ENCODE results near the gene CFAP61.

- TF ChIP-seq NUFIP1 (IDR thresholded peaks at IDR 0.05; ENCODE audit: partially characterized antibody), result no peak
- TF ChIP-seq MTA1 (IDR thresholded peaks at IDR 0.05; ENCODE audit: borderline replicate concordance), result no peak
- no peak for TF ChIP-seq EZH2 (IDR thresholded peaks at IDR 0.05; ENCODE audit: borderline replicate concordance, low read depth, low read length)
- TF ChIP-seq MAZ (CRISPR knock-in tag; conservative IDR thresholded peaks at IDR 0.05 in 1 of 2, IDR thresholded peaks at IDR 0.05 in 1 of 2), result no peak
- no peak for TF ChIP-seq CREB5 (CRISPR knock-in tag; IDR thresholded peaks at IDR 0.05)
- TF ChIP-seq, protein P1, sequence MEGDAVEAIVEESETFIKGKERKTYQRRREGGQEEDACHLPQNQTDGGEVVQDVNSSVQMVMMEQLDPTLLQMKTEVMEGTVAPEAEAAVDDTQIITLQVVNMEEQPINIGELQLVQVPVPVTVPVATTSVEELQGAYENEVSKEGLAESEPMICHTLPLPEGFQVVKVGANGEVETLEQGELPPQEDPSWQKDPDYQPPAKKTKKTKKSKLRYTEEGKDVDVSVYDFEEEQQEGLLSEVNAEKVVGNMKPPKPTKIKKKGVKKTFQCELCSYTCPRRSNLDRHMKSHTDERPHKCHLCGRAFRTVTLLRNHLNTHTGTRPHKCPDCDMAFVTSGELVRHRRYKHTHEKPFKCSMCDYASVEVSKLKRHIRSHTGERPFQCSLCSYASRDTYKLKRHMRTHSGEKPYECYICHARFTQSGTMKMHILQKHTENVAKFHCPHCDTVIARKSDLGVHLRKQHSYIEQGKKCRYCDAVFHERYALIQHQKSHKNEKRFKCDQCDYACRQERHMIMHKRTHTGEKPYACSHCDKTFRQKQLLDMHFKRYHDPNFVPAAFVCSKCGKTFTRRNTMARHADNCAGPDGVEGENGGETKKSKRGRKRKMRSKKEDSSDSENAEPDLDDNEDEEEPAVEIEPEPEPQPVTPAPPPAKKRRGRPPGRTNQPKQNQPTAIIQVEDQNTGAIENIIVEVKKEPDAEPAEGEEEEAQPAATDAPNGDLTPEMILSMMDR (IDR thresholded peaks at IDR 0.05 in 2 of 3, conservative IDR thresholded peaks at IDR 0.05 in 1 of 3; ENCODE audit: insufficient read depth in 2 of 3, low read depth in 1 of 3, low read length in 3 of 3), result no peak
- TF ChIP-seq ZNF140 (CRISPR knock-in tag; IDR thresholded peaks at IDR 0.05), result no peak
- TF ChIP-seq ELF1 (tag; IDR thresholded peaks at IDR 0.05), result no peak
- TF ChIP-seq SRF (CRISPR knock-in tag; IDR thresholded peaks at IDR 0.05), result no peak
- TF ChIP-seq USF2 (CRISPR knock-in tag; IDR thresholded peaks at IDR 0.05), result no peak
- no peak for TF ChIP-seq POLR2AphosphoS2 (IDR thresholded peaks at IDR 0.05; ENCODE audit: low read length)
- no peak for TF ChIP-seq CCAR2 (IDR thresholded peaks at IDR 0.05; ENCODE audit: low read depth, low read length)
- TF ChIP-seq, protein P2, sequence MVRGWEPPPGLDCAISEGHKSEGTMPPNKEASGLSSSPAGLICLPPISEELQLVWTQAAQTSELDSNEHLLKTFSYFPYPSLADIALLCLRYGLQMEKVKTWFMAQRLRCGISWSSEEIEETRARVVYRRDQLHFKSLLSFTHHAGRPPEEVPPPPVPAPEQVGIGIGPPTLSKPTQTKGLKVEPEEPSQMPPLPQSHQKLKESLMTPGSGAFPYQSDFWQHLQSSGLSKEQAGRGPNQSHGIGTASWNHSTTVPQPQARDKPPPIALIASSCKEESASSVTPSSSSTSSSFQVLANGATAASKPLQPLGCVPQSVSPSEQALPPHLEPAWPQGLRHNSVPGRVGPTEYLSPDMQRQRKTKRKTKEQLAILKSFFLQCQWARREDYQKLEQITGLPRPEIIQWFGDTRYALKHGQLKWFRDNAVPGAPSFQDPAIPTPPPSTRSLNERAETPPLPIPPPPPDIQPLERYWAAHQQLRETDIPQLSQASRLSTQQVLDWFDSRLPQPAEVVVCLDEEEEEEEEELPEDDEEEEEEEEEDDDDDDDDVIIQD (CRISPR knock-in tag; IDR thresholded peaks at IDR 0.05), result no peak
- no peak for TF ChIP-seq MAX (CRISPR knock-in tag; IDR thresholded peaks at IDR 0.05)
Measured at GRCh38 chr20:20137851-20138250, 85.5 kb downstream of the CFAP61 start.
